Fibroblast of the aortic adventitia (primary cell): Measurements from ENCODE around the gene EFNA1. TPM values are rescaled to one million over a fixed set of nuclear protein-coding genes. Genes with fewer than 3 reads are reported as not detected.

Experiments used
- DNase-seq: peaks from one replicate; pipeline ENCODE4 v3.0.0-alpha.2; 2010; ENCODE audit warnings: low read depth
- H3K4me3 ChIP-seq: 2 replicates; pipeline ENCODE4 v1.5.1; 2011; ENCODE audit warnings: low read depth, mild to moderate bottlenecking, control low read depth, low read length, moderate library complexity
- CTCF ChIP-seq: IDR thresholded peaks from 2 replicates; pipeline ENCODE4 v1.5.1; 2011; ENCODE audit warnings: mild to moderate bottlenecking, low read length, control low read depth, inconsistent platforms; ENCODE audit not compliant: insufficient read depth
- total RNA-seq: library from RNA; depleted of rRNA; stranded (reverse); fragments of >200 nt; gene quantifications from 2 replicates; pipeline ENCODE4 v1.2.3, GENCODE V29; 2012; ENCODE audit warnings: low replicate concordance

Gene EFNA1
- total RNA-seq, 1 donor, result 0.54 TPM

DNA sequence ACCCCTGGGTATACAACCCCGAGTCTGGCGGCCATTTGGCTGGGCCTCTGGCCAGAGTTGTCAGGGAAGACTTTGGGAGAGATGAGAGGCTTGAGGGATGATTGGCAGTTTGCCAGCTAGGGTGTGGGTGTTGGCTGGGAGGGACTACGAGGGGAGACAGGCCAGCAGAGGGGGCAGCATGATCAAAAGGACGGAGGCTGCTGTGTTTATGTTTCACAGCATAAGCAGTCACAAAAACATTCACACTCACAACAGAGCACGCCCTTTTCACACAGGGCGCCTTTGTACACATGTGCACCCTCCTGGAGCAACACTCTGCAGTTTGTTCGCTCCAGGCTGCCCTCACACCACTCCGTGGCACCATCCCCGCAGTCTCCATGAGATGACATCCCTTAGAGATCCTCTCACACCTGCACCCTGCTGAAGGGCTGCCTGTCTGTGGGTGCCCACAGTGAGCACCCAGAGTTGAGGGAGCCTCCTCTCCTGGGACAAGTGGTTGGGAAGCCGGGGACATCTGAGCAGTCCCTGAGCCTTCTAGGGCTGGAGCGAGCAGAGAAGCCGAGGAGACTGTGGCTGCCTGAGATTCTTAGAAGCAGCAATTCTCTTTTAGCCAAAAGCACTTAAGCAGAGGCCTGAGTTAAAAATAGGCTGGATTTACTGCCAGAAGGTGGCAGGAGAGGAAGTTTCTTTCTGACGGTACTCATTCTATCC is 33.6 kb upstream of the EFNA1 start:
- peak; percentile 52 for TF ChIP-seq CTCF
- DNase-seq, result peak; percentile 69
- H3K4me3 ChIP-seq, result no peak overlapping the region

GRCh38 chr1:155094622-155094948 is 33.1 kb upstream of the EFNA1 start:
- H3K4me3 ChIP-seq, result no peak overlapping the region
- no peak for TF ChIP-seq CTCF
- DNase-seq, result no peak

DNA sequence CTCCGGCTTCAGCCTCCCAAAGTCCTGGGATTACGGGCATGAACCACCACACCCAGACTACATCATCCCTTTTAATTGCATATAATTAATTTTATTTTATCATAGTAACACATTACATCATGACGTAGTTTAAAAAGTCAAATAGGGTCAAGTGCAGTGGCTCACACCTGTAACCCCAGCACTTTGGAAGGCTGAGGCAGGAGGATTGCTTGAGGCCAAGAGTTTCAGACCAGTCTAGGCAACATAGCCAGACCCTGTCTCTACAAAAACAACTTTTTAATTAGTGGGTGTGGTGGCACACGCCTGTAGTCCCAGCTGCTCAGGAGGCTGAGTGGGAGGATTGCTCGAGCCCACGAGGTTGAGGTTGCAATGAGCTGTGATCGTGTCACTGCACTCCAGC is 28.3 kb upstream of the EFNA1 start:
- DNase-seq, result no peak
- TF ChIP-seq CTCF, result no peak
- H3K4me3 ChIP-seq, result no peak overlapping the region

DNA sequence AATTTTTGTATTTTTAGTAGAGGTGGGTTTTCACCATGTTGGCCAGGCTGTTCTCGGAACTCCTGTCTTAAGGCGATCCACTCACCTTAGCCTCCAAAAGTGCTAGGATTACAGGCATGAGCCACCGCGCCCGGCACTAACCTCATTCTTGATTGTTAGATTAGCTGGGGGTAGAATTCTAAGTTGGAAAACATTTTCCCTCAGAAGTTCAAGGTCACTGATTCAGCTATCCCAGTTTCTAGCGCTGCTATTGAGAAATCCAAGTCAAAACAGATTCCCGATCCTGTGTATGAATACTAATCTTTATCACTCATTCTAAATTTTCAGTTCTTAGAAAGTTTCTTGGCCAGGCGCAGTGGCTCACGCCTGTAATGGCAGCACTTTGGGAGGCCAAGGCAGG is 24.4 kb upstream of the EFNA1 start:
- no peak for TF ChIP-seq CTCF
- H3K4me3 ChIP-seq, result no peak overlapping the region
- no peak for DNase-seq

DNA sequence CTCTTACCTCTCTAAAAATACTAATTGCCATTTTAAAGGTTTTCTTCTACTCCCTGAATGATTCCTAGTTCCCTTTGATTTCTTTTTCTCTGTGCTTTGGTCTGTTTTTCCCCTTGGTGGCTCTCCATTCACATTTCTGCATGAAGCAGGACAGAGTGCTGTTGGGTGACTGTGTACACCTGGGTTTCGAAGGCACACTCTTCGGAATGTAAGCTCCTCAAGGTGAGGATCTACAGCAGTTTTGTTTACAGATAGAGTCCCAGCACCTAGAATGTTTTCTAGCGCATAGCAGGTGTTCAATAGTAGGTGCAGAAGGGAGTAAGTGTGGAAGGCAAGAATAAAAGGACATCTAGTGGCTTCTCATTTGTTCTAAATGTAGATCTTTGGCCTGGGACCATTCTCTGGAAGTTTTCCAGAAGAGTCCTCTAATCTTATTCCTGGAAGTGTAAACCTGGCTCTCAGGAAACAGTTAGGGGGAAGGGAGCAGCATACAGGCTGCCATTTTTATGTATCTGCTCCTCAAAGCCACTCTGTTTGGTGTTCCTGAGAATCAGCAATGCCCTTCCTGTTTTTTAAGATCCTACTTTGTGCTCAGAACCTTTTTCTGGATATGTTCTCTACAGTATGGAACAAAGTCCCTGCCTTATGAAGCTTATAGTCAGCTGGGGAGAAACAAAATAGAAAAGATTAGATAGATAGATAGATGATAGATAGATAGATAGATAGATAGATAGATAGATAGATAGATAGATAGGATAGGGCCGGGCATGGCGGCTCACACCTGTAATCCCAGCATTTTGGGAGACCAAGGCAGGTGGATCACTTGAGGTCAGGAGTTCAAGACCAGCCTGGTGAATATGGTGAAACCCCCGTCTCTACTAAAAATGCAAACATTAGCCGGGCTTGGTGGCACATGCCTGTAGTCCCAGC is 22.8 kb upstream of the EFNA1 start:
- H3K4me3 ChIP-seq, result no peak overlapping the region
- DNase-seq, result no peak
- no peak for TF ChIP-seq CTCF

- H3K4me3 ChIP-seq, result no peak overlapping the region
- TF ChIP-seq CTCF, result no peak
- DNase-seq, result no peak
Measured at GRCh38 chr1:155105604-155106011, 22.1 kb upstream of the EFNA1 start.
